Nephron progenitor cell (in vitro differentiated cells): ENCODE data around the gene GTPBP4.

ENCODE experiments used
- DNase-seq: peaks from one replicate; pipeline ENCODE4 v3.0.0; 2021
- H3K27ac Mint-ChIP-seq: 2 replicates; pipeline ENCODE4 v1.8.0; 2021; ENCODE audit warnings: mild to moderate bottlenecking, moderate library complexity, mixed read lengths
- H3K27me3 Mint-ChIP-seq: 2 replicates; pipeline ENCODE4 v1.8.0; 2021; ENCODE audit warnings: mild to moderate bottlenecking, low read depth, mixed read lengths; ENCODE audit not compliant: poor library complexity
- H3K36me3 Mint-ChIP-seq: 2 replicates; pipeline ENCODE4 v1.8.0; 2021; ENCODE audit warnings: low read depth, mixed read lengths
- H3K4me1 Mint-ChIP-seq: 2 replicates; pipeline ENCODE4 v1.8.0; 2021; ENCODE audit warnings: mixed read lengths
- H3K4me3 Mint-ChIP-seq: 2 replicates; pipeline ENCODE4 v1.8.0; 2021; ENCODE audit warnings: mild to moderate bottlenecking, moderate library complexity, mixed read lengths
- H3K9me3 Mint-ChIP-seq: 2 replicates; pipeline ENCODE4 v1.8.0; 2021; ENCODE audit warnings: mild to moderate bottlenecking, moderate library complexity, mixed read lengths
- CTCF ChIP-seq: fragments of 200-600 bp; sonication (generic); IDR thresholded peaks from 2 replicates; pipeline ENCODE4 v1.5.0; 2021; ENCODE audit warnings: antibody characterized with exemption

Gene GTPBP4

DNA sequence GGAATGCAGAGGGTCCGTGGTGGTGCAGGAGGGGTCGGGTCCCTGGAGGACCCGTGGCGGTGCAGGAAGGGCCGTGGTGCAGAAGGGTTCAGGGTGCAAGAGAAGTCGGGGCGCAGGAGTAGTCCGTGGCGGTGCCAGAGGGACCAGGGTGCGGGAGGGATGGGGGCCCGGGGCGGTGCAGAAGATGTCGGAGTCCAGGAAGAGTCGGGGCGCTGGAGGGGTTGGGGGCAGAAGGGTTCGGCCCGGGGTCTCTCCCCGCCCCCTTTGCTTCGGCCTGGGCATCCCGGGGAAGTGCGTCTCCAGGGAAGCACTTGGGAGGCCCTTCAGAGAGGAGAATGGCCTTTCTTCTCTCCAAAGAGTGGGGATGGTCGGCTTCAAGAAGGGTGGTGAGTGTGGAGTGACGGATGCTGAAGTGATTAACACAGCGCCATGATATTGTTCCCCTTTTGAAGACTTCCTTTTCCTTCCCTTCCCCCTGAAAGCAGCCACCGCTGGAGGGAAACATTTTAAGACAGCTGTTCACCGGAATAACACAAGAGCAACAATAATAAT, 68.9 kb downstream of the GTPBP4 start:
- peak; percentile 34 for DNase-seq

DNA sequence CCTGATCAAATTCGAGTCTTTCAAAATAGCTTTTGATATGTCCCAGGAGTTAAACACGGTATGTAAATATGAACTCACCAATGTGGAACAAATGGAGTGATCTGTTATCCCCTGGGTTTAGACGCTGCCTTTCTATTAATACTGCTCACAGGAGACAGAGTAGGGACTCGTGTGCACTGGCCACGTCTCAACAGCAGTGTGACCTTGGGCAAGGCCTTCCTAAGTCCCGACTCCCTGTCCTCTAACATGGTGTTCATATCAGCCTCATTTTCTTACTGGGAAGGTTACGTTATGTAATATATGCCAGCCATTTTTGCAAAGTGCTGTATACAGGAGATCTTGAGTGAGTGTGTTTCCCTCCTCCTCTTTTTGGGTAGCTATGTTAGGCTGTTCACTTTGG, 69.8 kb downstream of the GTPBP4 start:
- TF ChIP-seq CTCF: no peak
- Mint-ChIP-seq H3K27me3 (no peaks in the 10 kb centered on the region), H3K4me1 (peaks cover 42% of the 10 kb centered on the region), H3K36me3 (peaks cover 20% of the 10 kb centered on the region), H3K9me3 (no peaks in the 10 kb centered on the region), H3K27ac (peak overlapping the region; percentile 65), H3K4me3 (peak overlapping the region; percentile 95)
- DNase-seq: no peak

More for the DNA sequence above, 68.9 kb downstream of the GTPBP4 start:
- no peaks in the 10 kb centered on the region for H3K9me3 Mint-ChIP-seq
- peaks cover 28% of the 10 kb centered on the region for H3K36me3 Mint-ChIP-seq
- no peak overlapping the region for H3K27ac Mint-ChIP-seq
- TF ChIP-seq CTCF: no peak
- H3K27me3 Mint-ChIP-seq: no peaks in the 10 kb centered on the region
- H3K4me3 Mint-ChIP-seq: peak overlapping the region; percentile 95
- H3K4me1 Mint-ChIP-seq: peaks cover 46% of the 10 kb centered on the region

DNA sequence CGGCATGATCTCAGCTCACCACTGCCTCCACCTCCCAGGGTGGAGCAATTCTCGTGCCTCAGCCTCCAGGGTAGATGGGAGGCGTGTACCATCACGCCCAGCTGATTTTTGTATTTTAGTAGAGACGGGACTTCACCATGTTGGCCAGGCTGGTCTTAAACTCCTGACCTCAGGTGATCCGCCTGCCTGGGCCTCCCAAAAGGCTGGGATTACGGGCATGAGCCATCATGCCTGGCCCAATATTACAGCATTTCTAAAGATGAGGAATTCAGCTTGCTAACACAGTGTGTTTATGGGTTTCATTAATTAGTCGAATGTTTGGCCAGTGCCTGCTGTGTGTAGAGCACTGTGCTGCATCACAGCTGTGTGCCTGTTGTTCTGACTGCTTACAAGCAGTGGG, 71.7 kb downstream of the GTPBP4 start:
- H3K4me3 Mint-ChIP-seq: no peak overlapping the region
- no peak for DNase-seq
- no peaks in the 10 kb centered on the region for H3K27me3 Mint-ChIP-seq
- H3K4me1 Mint-ChIP-seq: peaks cover 33% of the 10 kb centered on the region
- H3K27ac Mint-ChIP-seq: peak overlapping the region; percentile 82
- no peaks in the 10 kb centered on the region for H3K9me3 Mint-ChIP-seq
- peaks cover 14% of the 10 kb centered on the region for H3K36me3 Mint-ChIP-seq
- no peak for TF ChIP-seq CTCF

DNA sequence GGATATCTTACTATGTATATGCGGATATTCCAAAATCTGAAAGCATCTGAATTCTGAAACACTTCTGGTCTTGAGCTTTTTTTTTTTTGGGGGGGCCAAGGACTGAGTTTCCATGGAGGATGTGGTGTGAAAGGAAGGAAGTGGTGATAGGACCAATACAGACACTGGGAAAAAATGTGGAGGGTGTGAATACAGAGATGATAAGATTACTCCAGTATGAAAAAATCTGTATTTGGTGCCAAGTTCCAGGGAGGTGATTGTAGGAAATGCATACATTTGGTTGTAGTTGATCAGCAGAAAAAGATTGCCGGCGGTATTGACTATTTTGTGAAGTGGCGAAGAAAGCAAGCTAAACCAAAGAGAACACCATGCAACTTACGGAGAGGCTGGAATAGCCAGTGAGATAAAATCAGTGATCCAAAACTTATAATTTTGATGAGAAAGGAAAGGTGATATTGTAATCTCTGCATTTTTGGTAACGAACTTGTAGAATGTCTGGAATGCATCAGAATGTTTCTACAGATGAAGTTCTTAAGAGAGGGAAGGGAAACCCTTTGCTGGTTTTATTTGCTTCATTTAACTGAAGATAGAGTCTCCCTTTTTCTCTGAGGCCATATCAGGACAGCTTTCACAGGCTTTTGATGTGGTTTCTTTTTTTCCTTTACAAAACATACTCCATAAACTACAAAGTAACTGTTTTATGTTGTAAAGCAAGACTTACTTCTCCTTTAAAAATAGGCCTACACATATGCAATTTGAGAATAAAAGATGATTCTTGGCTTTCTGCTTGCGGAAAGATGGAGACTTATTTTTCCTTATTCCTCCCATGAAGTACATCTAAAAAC, 73.9 kb downstream of the GTPBP4 start:
- peaks cover 18% of the 10 kb centered on the region for H3K4me1 Mint-ChIP-seq

GRCh38 chr10:1063232-1063865, 75.1 kb downstream of the GTPBP4 start:
- no peak overlapping the region for H3K27ac Mint-ChIP-seq
- no peak for TF ChIP-seq CTCF
- H3K36me3 Mint-ChIP-seq: peaks cover 31% of the 10 kb centered on the region
- no peaks in the 10 kb centered on the region for H3K27me3 Mint-ChIP-seq
- no peaks in the 10 kb centered on the region for H3K9me3 Mint-ChIP-seq
- DNase-seq: no peak
- no peak overlapping the region for H3K4me3 Mint-ChIP-seq
- peaks cover 6% of the 10 kb centered on the region for H3K4me1 Mint-ChIP-seq

More for the DNA sequence above, 73.9 kb downstream of the GTPBP4 start:
- no peak overlapping the region for H3K27ac Mint-ChIP-seq
- H3K36me3 Mint-ChIP-seq: peaks cover 27% of the 10 kb centered on the region
- H3K4me3 Mint-ChIP-seq: no peak overlapping the region
- no peaks in the 10 kb centered on the region for H3K9me3 Mint-ChIP-seq
- TF ChIP-seq CTCF: no peak
- no peak for DNase-seq
- H3K27me3 Mint-ChIP-seq: no peaks in the 10 kb centered on the region
